Measurements from ENCODE around the gene CELF4.
A peak's percentile ranks its signal among the peaks of the same experiment; 100 is the strongest.

Gene CELF4

GRCh38 chr18:37375181-37375580, 190.4 kb downstream of the CELF4 start:
- Histone ChIP-seq H3K4me1 (ENCODE audit: insufficient read depth, poor library complexity, severe bottlenecking) (no peaks in the 10 kb centered on the region), H3K27ac (ENCODE audit: poor library complexity, severe bottlenecking) (no peak overlapping the region), H3K9me3 (ENCODE audit: severe bottlenecking) (no peaks in the 10 kb centered on the region), H3K27me3 (ENCODE audit: insufficient read depth, poor library complexity, severe bottlenecking) (peaks cover 2% of the 10 kb centered on the region), H3K4me3 (ENCODE audit: severe bottlenecking) (no peak overlapping the region), H3K36me3 (ENCODE audit: low read depth) (no peaks in the 10 kb centered on the region)
- no peak for ATAC-seq (ENCODE audit: low read depth)
- DNase-seq (ENCODE audit: low spot score), result no peak
- no peak for TF ChIP-seq CTCF (IDR thresholded peaks at IDR 0.05; ENCODE audit: poor library complexity, severe bottlenecking)

- ATAC-seq (ENCODE audit: low read depth) (0 out of 3 replicates have a peak, but pooled peaks have one; percentile 23), DNase-seq (ENCODE audit: low spot score) (no peak)
- TF ChIP-seq CTCF (IDR thresholded peaks at IDR 0.05; ENCODE audit: poor library complexity, severe bottlenecking), result no peak
- Histone ChIP-seq H3K36me3 (ENCODE audit: low read depth) (no peaks in the 10 kb centered on the region), H3K9me3 (ENCODE audit: severe bottlenecking) (no peaks in the 10 kb centered on the region), H3K4me1 (ENCODE audit: insufficient read depth, poor library complexity, severe bottlenecking) (no peaks in the 10 kb centered on the region), H3K27me3 (ENCODE audit: insufficient read depth, poor library complexity, severe bottlenecking) (peaks cover 20% of the 10 kb centered on the region), H3K4me3 (ENCODE audit: severe bottlenecking) (no peak overlapping the region), H3K27ac (ENCODE audit: poor library complexity, severe bottlenecking) (no peak overlapping the region)
These were observed 197.3 kb downstream of the CELF4 start for GRCh38 chr18:37368110-37368954.

GRCh38 chr18:37364237-37364636, 201.4 kb downstream of the CELF4 start:
- Histone ChIP-seq H3K4me3 (ENCODE audit: severe bottlenecking) (no peak overlapping the region), H3K27ac (ENCODE audit: poor library complexity, severe bottlenecking) (no peak overlapping the region), H3K4me1 (ENCODE audit: insufficient read depth, poor library complexity, severe bottlenecking) (no peaks in the 10 kb centered on the region), H3K9me3 (ENCODE audit: severe bottlenecking) (no peaks in the 10 kb centered on the region), H3K27me3 (ENCODE audit: insufficient read depth, poor library complexity, severe bottlenecking) (peaks cover 20% of the 10 kb centered on the region), H3K36me3 (ENCODE audit: low read depth) (no peaks in the 10 kb centered on the region)
- DNase-seq (ENCODE audit: low spot score) (no peak), ATAC-seq (ENCODE audit: low read depth) (no peak)
- no peak for TF ChIP-seq CTCF (IDR thresholded peaks at IDR 0.05; ENCODE audit: poor library complexity, severe bottlenecking)

GRCh38 chr18:37362158-37362890, 203.3 kb downstream of the CELF4 start:
- no peaks in the 10 kb centered on the region for H3K36me3 ChIP-seq (ENCODE audit: low read depth)
- H3K27me3 ChIP-seq (ENCODE audit: insufficient read depth, poor library complexity, severe bottlenecking), result peaks cover 5% of the 10 kb centered on the region
- H3K27ac ChIP-seq (ENCODE audit: poor library complexity, severe bottlenecking), result no peak overlapping the region
- H3K4me3 ChIP-seq (ENCODE audit: severe bottlenecking), result no peak overlapping the region
- no peaks in the 10 kb centered on the region for H3K9me3 ChIP-seq (ENCODE audit: severe bottlenecking)
- no peaks in the 10 kb centered on the region for H3K4me1 ChIP-seq (ENCODE audit: insufficient read depth, poor library complexity, severe bottlenecking)
- DNase-seq (ENCODE audit: low spot score) (no peak), ATAC-seq (ENCODE audit: low read depth) (no peak)
- TF ChIP-seq CTCF (IDR thresholded peaks at IDR 0.05; ENCODE audit: poor library complexity, severe bottlenecking), result no peak

Measured in RWPE2 (cell line).